ENCODE measurements around the gene SGSH.

The SGSH gene

DNA sequence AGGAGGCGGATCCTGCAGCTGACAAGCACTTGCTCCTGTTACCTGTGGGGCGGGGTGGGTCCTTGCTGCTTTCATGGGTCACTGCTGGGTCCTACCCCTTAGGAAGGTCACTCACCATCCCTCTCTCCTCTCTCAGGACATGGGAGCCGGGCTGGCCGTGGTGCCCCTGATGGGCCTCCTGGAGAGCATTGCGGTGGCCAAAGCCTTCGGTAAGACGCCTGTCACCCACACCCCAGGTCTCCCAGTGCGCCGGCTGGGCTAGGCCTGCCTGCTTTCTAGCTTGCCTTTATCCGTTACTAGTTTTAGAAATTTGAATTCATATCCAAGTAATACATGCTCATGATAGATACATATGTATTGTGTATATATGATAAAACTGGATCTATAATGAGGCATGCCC is 17.3 kb upstream of the SGSH start:
- no peaks in the 10 kb centered on the region for H3K4me1 ChIP-seq (ENCODE audit: control insufficient read depth in 1 of 2, insufficient read depth in 1 of 2, low read depth in 1 of 2, low read length in 1 of 2)
- H3K36me3 ChIP-seq: no peaks in the 10 kb centered on the region
- H3K27ac ChIP-seq: no peak overlapping the region
- peaks cover 12% of the 10 kb centered on the region for H3K27me3 ChIP-seq
- H3K4me3 ChIP-seq (ENCODE audit: low read depth in 1 of 2, low read length in 1 of 2): no peak overlapping the region
- no peaks in the 10 kb centered on the region for H3K9me3 ChIP-seq
- TF ChIP-seq, protein P1, sequence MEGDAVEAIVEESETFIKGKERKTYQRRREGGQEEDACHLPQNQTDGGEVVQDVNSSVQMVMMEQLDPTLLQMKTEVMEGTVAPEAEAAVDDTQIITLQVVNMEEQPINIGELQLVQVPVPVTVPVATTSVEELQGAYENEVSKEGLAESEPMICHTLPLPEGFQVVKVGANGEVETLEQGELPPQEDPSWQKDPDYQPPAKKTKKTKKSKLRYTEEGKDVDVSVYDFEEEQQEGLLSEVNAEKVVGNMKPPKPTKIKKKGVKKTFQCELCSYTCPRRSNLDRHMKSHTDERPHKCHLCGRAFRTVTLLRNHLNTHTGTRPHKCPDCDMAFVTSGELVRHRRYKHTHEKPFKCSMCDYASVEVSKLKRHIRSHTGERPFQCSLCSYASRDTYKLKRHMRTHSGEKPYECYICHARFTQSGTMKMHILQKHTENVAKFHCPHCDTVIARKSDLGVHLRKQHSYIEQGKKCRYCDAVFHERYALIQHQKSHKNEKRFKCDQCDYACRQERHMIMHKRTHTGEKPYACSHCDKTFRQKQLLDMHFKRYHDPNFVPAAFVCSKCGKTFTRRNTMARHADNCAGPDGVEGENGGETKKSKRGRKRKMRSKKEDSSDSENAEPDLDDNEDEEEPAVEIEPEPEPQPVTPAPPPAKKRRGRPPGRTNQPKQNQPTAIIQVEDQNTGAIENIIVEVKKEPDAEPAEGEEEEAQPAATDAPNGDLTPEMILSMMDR (IDR thresholded peaks at IDR 0.05): no peak

DNA sequence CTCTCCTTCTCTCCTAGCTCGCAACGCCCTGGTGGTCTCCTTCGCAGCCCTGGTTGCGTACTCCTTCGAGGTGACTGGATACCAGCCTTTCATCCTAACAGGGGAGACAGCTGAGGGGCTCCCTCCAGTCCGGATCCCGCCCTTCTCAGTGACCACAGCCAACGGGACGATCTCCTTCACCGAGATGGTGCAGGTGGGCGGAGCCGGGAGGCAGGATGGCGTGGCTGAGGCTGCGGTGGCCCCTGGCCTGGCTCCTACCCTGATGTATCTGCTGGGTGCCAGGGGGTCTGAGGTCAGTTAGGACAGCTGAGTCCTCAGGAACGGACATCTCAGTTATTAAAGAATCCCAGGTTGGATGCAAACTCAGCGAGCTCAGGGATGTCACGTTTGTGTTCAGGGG is 16.8 kb upstream of the SGSH start:
- Histone ChIP-seq H3K9me3 (no peaks in the 10 kb centered on the region), H3K27me3 (peaks cover 10% of the 10 kb centered on the region), H3K36me3 (no peaks in the 10 kb centered on the region), H3K4me1 (ENCODE audit: control insufficient read depth in 1 of 2, insufficient read depth in 1 of 2, low read depth in 1 of 2, low read length in 1 of 2) (no peaks in the 10 kb centered on the region), H3K27ac (no peak overlapping the region), H3K4me3 (ENCODE audit: low read depth in 1 of 2, low read length in 1 of 2) (no peak overlapping the region)
- TF ChIP-seq, protein P1 (IDR thresholded peaks at IDR 0.05): no peak

DNA sequence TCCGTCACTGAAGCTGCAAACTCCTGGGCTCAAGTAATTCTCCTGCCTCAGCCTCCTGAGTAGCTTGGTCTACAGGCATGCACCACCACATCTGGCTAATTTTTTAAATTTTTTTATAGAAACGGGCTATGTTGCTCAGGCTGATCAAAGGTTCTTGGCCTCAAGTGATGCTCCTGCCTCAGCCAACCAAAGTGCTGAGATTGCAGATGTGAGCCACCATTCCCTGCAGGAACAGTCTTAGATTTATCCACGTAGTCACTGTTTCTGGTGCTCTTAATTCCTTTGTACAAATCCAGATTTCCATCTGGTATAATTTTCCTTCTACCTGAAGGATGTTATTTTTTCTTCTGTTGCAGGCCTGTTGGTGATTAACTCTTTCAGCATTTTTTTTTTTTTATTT is 13.1 kb upstream of the SGSH start:
- Histone ChIP-seq H3K9me3 (no peaks in the 10 kb centered on the region), H3K36me3 (no peaks in the 10 kb centered on the region)
- TF ChIP-seq, protein P1 (IDR thresholded peaks at IDR 0.05): no peak

DNA sequence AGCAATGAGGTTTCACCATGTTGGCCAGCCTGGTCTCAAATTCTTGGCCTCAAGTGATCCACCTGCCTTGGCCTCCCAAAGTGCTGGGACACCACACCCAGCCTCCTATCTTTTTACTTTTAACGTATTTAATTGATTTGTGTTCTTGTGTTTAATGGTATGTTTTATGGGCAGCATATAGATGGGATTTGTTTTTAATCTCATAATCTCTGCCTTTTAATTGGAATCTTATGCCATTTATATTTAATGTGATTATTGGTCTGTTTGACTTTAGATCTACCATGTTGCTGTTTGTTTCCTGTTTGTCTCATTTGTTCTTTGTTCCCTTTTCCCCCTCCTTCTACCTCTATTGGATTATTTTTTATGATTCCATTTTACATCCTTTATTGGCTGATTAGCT is 12.3 kb upstream of the SGSH start:
- H3K4me3 ChIP-seq (ENCODE audit: low read depth in 1 of 2, low read length in 1 of 2): no peak overlapping the region
- peaks cover 25% of the 10 kb centered on the region for H3K27me3 ChIP-seq
- TF ChIP-seq, protein P1 (IDR thresholded peaks at IDR 0.05): no peak
- no peaks in the 10 kb centered on the region for H3K4me1 ChIP-seq (ENCODE audit: control insufficient read depth in 1 of 2, insufficient read depth in 1 of 2, low read depth in 1 of 2, low read length in 1 of 2)
- H3K9me3 ChIP-seq: no peaks in the 10 kb centered on the region
- H3K27ac ChIP-seq: no peak overlapping the region
- H3K36me3 ChIP-seq: no peaks in the 10 kb centered on the region

More for the DNA sequence above, 13.1 kb upstream of the SGSH start:
- Histone ChIP-seq H3K27me3 (peaks cover 20% of the 10 kb centered on the region), H3K27ac (no peak overlapping the region), H3K4me1 (ENCODE audit: control insufficient read depth in 1 of 2, insufficient read depth in 1 of 2, low read depth in 1 of 2, low read length in 1 of 2) (no peaks in the 10 kb centered on the region), H3K4me3 (ENCODE audit: low read depth in 1 of 2, low read length in 1 of 2) (no peak overlapping the region)

DNA sequence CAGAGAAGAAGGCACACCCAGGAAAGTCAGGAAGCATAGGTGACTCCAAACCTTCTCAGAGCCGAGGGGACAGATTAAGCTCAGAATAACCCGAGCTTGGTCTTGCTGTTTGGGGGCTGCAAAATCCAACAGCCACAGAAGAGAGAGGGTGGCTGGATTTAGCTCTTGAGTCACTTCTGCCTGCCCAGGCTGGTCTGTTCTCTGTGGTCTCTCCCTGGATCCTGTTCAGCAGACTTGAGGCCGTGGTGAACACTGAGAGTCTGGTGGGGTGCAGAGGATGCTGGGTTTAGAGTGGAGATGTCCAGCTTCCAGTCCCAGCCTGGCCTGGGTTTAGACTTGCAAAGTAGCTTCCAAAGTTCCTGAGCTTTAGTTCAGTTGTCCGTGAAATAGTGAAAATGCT is 8.9 kb upstream of the SGSH start:
- TF ChIP-seq, protein P1 (IDR thresholded peaks at IDR 0.05): no peak
- Histone ChIP-seq H3K36me3 (no peaks in the 10 kb centered on the region), H3K4me3 (ENCODE audit: low read depth in 1 of 2, low read length in 1 of 2) (no peak overlapping the region), H3K9me3 (no peaks in the 10 kb centered on the region), H3K27ac (no peak overlapping the region), H3K27me3 (peaks cover 57% of the 10 kb centered on the region), H3K4me1 (ENCODE audit: control insufficient read depth in 1 of 2, insufficient read depth in 1 of 2, low read depth in 1 of 2, low read length in 1 of 2) (no peaks in the 10 kb centered on the region)

DNA sequence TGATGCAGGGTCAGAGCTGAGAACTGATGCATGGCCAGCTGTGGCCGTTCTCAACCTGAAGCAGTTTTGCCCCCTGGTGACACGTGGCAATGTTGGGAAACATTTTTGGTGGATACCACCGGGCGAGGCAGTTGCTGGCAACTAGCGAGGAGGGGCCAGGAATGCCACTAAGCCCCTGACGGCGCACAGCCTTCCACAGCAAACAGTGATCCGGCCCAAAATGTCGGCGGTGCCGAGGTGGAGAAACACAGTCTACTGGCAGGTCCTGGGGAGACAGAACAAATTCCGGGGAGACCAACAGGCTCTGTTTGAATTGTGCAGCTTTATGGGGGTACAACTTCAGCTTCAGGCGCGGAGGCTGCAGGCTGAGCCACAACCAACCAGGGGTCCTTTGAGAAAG is 8.3 kb upstream of the SGSH start:
- Histone ChIP-seq H3K27ac (no peak overlapping the region), H3K9me3 (no peaks in the 10 kb centered on the region), H3K4me1 (ENCODE audit: control insufficient read depth in 1 of 2, insufficient read depth in 1 of 2, low read depth in 1 of 2, low read length in 1 of 2) (no peaks in the 10 kb centered on the region), H3K36me3 (no peaks in the 10 kb centered on the region), H3K27me3 (peaks cover 62% of the 10 kb centered on the region), H3K4me3 (ENCODE audit: low read depth in 1 of 2, low read length in 1 of 2) (no peak overlapping the region)
- TF ChIP-seq, protein P1 (IDR thresholded peaks at IDR 0.05): no peak
